GM12872 (cell line): ENCODE data around the gene LRR1.
A peak's percentile ranks its signal among the peaks of the same experiment; 100 is the strongest.

Experiments used
- CTCF ChIP-seq: IDR thresholded peaks from 3 replicates; pipeline ENCODE4 v1.5.1; 2011; ENCODE audit warnings: low read depth, mild to moderate bottlenecking, low read length, moderate library complexity; ENCODE audit not compliant: insufficient read depth

LRR1 gene

GRCh38 chr14:49581209-49582112, 17.3 kb upstream of the LRR1 start:
- no peak for TF ChIP-seq CTCF

GRCh38 chr14:49582113-49582977, 16.4 kb upstream of the LRR1 start:
- TF ChIP-seq CTCF: no peak

- no peak for TF ChIP-seq CTCF
Measured at GRCh38 chr14:49583629-49584028, 15.1 kb upstream of the LRR1 start.

GRCh38 chr14:49584058-49584457, 14.7 kb upstream of the LRR1 start:
- no peak for TF ChIP-seq CTCF

- TF ChIP-seq CTCF: no peak
Measured at GRCh38 chr14:49585803-49586672, 12.7 kb upstream of the LRR1 start, which contains the start of gene RPS29. RPS29 (minus strand) TSS chr14:49586380; CDS start chr14:49586346, 34 bp downstream.

GRCh38 chr14:49586673-49587460, 11.9 kb upstream of the LRR1 start:
- peak; percentile 72 for TF ChIP-seq CTCF
